ENCODE measurements around the gene UCHL1. TPM values are rescaled to one million over a fixed set of nuclear protein-coding genes. Genes with fewer than 3 reads are reported as not detected.

The UCHL1 gene
- total and polyA plus RNA-seq, 2 of the 13 experiments (the other 11 are each of a cell fraction or from before 2014, with no cell fraction given) = not detected

- no peak for TF ChIP-seq SNAI1 (CRISPR knock-in tag; IDR thresholded peaks at IDR 0.05; ENCODE audit: borderline replicate concordance)
- TF ChIP-seq ONECUT2 (CRISPR knock-in tag; IDR thresholded peaks at IDR 0.05) = no peak
- no peak for TF ChIP-seq ERF (CRISPR knock-in tag; IDR thresholded peaks at IDR 0.05)
These were observed 20.7 kb upstream of the UCHL1 start (continued) for GRCh38 chr4:41236032-41236431.

DNA sequence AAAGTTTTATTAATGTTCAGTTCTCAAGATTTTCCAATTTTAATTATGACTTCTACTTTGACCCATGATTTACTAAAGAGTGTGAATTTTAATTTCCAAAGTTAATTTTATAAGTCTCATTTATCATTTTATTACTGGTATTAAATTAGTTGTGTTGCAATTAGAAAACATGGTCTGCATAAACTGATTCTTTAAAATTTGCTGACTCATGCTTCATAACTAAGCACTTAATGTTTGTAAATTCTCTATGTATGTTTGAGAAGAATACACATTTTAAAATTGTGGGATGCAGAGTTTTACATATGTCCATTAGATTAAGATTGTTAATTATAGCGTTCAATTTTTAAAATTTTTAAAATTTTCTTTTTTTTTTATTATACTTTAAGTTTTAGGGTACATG, 20.2 kb upstream of the UCHL1 start:
- ChIA-PET POLR2A (no interaction called here), CTCF (ENCODE audit: low intra/inter-chr PET ratio, low total read pairs) (no interaction called here)
- FAIRE-seq = no peak
- H3K9me3 ChIP-seq (ENCODE audit: low read length) = no peaks in the 10 kb centered on the region
- H3K36me3 ChIP-seq (replicated peaks in 1 of 2; ENCODE audit: control insufficient read depth in 1 of 2, insufficient read depth in 2 of 2, low read length in 2 of 2) = no peaks in the 10 kb centered on the region
- no peak overlapping the region for H3K4me2 ChIP-seq (ENCODE audit: low read depth, low read length)
- no peaks in the 10 kb centered on the region for H3K79me2 ChIP-seq (ENCODE audit: insufficient read depth, low read length)
- H4K20me1 ChIP-seq (ENCODE audit: insufficient read depth, low read length) = no peaks in the 10 kb centered on the region
- H2AFZ ChIP-seq (ENCODE audit: low read length) = no peak overlapping the region
- no peak overlapping the region for H3K4me3 ChIP-seq (replicated peaks in 1 of 3; ENCODE audit: insufficient read depth in 1 of 3, low read depth in 2 of 3, low read length in 3 of 3)
- in situ Hi-C loops (cut with HindIII; ENCODE audit: extremely low pct_ligation_motif_present, low pct_unique_long_range_greater_than_20kb) = no loop called here
- H3K27me3 ChIP-seq (ENCODE audit: control insufficient read depth in 1 of 2, insufficient read depth in 2 of 2, low read length in 2 of 2) = no peaks in the 10 kb centered on the region
- WGBS (ENCODE audit: low lambda C conversion rate) = 0% methylated on average over 1 of the region's 1 CpG
- TF ChIP-seq NFE2L2 (IDR thresholded peaks at IDR 0.05; ENCODE audit: low read length) (peak; percentile 92), MAFF (IDR thresholded peaks at IDR 0.05; ENCODE audit: low read depth, low read length) (peak; percentile 91), MAFK (conservative IDR thresholded peaks at IDR 0.05 in 1 of 2, IDR thresholded peaks at IDR 0.05 in 1 of 2; ENCODE audit: low read length in 2 of 2) (peak; percentile 94 to 97), ATF7-NPFF (CRISPR knock-in tag; IDR thresholded peaks at IDR 0.05; ENCODE audit: low read depth) (no peak)
- BruUV-seq (replicated peaks) = no TSS peak
- no peak overlapping the region for H3K9ac ChIP-seq (ENCODE audit: insufficient read depth, low read depth, low read length)
- ATAC-seq = no peak
- no peak for DNase-seq (ENCODE audit: low spot score)
- no peak overlapping the region for H3K27ac ChIP-seq (ENCODE audit: extremely low read length, insufficient read depth, low read length)
- no peaks in the 10 kb centered on the region for H3K4me1 ChIP-seq (ENCODE audit: insufficient read depth, low read length)
- intact Hi-C loops (cut with micrococcal nuclease; ENCODE audit: unreplicated experiment) = no loop called here

DNA sequence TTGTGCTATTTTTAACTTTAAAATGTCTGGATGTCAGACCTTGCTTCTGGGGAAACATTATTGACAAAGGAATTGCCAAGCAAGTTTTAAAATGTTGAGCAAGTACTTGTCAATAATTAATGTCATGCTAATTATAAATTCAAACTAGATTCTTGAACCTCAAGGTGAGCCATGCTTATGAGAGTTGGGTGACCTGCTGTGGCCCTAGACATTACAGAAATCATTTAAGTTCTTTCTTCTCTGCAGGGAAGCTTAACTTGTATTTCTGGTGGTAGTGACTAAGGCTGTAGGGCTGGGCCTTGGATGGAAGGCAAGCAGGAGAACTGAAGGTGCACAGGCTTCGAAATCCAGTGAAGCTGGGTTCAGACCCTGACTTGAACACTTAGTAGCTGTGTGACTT, 14.8 kb upstream of the UCHL1 start:
- BruUV-seq (replicated peaks) = no TSS peak
- CTCF ChIA-PET (ENCODE audit: low intra/inter-chr PET ratio, low total read pairs) = no interaction called here

More for the DNA sequence above, 14.8 kb upstream of the UCHL1 start:
- H3K4me2 ChIP-seq (ENCODE audit: low read depth, low read length) = no peak overlapping the region
- POLR2A ChIA-PET = no interaction called here
- H3K79me2 ChIP-seq (ENCODE audit: insufficient read depth, low read length) = no peaks in the 10 kb centered on the region
- H3K27me3 ChIP-seq (ENCODE audit: control insufficient read depth in 1 of 2, insufficient read depth in 2 of 2, low read length in 2 of 2) = no peaks in the 10 kb centered on the region; a peak in 1 of 5 replicates
- intact Hi-C loops (cut with micrococcal nuclease; ENCODE audit: unreplicated experiment) = no loop called here
- no peaks in the 10 kb centered on the region for H3K36me3 ChIP-seq (replicated peaks in 1 of 2; ENCODE audit: control insufficient read depth in 1 of 2, insufficient read depth in 2 of 2, low read length in 2 of 2)
- no peak overlapping the region for H2AFZ ChIP-seq (ENCODE audit: low read length)
- DNase-seq (ENCODE audit: low spot score) (no peak), ATAC-seq (no peak), FAIRE-seq (no peak)
- no peak overlapping the region for H3K4me3 ChIP-seq (replicated peaks in 1 of 3; ENCODE audit: insufficient read depth in 1 of 3, low read depth in 2 of 3, low read length in 3 of 3)
- no peaks in the 10 kb centered on the region for H3K4me1 ChIP-seq (ENCODE audit: insufficient read depth, low read length)
- H3K9me3 ChIP-seq (ENCODE audit: low read length) = no peaks in the 10 kb centered on the region
- WGBS (ENCODE audit: low lambda C conversion rate) = 0% methylated on average over 1 of the region's 1 CpG
- no peaks in the 10 kb centered on the region for H4K20me1 ChIP-seq (ENCODE audit: insufficient read depth, low read length)
- no peak overlapping the region for H3K9ac ChIP-seq (ENCODE audit: insufficient read depth, low read depth, low read length)
- H3K27ac ChIP-seq (ENCODE audit: extremely low read length, insufficient read depth, low read length) = no peak overlapping the region
- no peak for TF ChIP-seq NCOA5 (CRISPR knock-in tag; IDR thresholded peaks at IDR 0.05)
- no peak for TF ChIP-seq PAF1 (CRISPR knock-in tag; IDR thresholded peaks at IDR 0.05)
- no peak for TF ChIP-seq CTCF (CRISPR knock-in tag; IDR thresholded peaks at IDR 0.05)
- in situ Hi-C loops (cut with HindIII; ENCODE audit: extremely low pct_ligation_motif_present, low pct_unique_long_range_greater_than_20kb) = no loop called here
